Transverse colon (tissue), 4 donors: Measurements from ENCODE around the gene CD40. TPM values are rescaled to one million over a fixed set of nuclear protein-coding genes. Genes with fewer than 3 reads are reported as not detected.

ENCODE experiments used
- DNase-seq: peaks from one replicate; pipeline ENCODE4 v3.0.0-alpha.2; 2019
- H3K27ac ChIP-seq, 4 donors: fragments of 200-600 bp; sonication (generic); 2 replicates each; pipeline ENCODE4 v1.5.1; 2016 to 2018; ENCODE audit warnings: inconsistent platforms in 4 of 4
- H3K27me3 ChIP-seq: fragments of 200-600 bp; sonication (generic); 2 replicates; pipeline ENCODE4 v1.5.1; 2017; ENCODE audit warnings: inconsistent platforms
- H3K36me3 ChIP-seq, 4 donors: fragments of 200-600 bp; sonication (generic); 2 replicates each; pipeline ENCODE4 v1.5.1; 2017 to 2019; ENCODE audit warnings: inconsistent platforms in 4 of 4
- H3K4me1 ChIP-seq, 4 donors: fragments of 200-600 bp; sonication (generic); 2 replicates each; pipeline ENCODE4 v1.5.1; 2017 to 2020; ENCODE audit warnings: inconsistent platforms in 4 of 4
- H3K4me3 ChIP-seq, 4 donors: fragments of 200-600 bp; sonication (generic); 1 replicate in 1 of 4; 2 replicates in 3 of 4; pipeline versions ENCODE4 v1.5.1 to v1.6.1; 2017 to 2019; ENCODE audit warnings: inconsistent platforms in 4 of 4
- H3K9me3 ChIP-seq, 2 donors: fragments of 200-600 bp; sonication (generic); 2 replicates each; pipeline ENCODE4 v1.5.1; 2017 to 2019; ENCODE audit warnings: inconsistent platforms in 2 of 2
- CTCF ChIP-seq, 5 experiments: fragments of 200-600 bp in 3 of 5; fragments of 450-650 bp in 2 of 5; sonication (generic) in 3 of 5; IDR thresholded peaks; 1 replicate in 2 of 5; 2 replicates in 3 of 5; pipeline ENCODE4 v1.5.1; 2016 to 2017; ENCODE audit warnings: antibody characterized with exemption in 5 of 5, inconsistent platforms in 3 of 5, mild to moderate bottlenecking in 2 of 5, moderate library complexity in 1 of 5
- EP300 ChIP-seq: sonication (generic); formaldehyde crosslinking; IDR thresholded peaks from one replicate; pipeline ENCODE4 v1.6.1; 2017; ENCODE audit warnings: antibody characterized with exemption, low read depth
- POLR2A ChIP-seq: fragments of 450-650 bp; IDR thresholded peaks from one replicate; pipeline ENCODE4 v1.6.1; 2016; ENCODE audit warnings: antibody characterized with exemption, mild to moderate bottlenecking, moderate library complexity
- POLR2AphosphoS5 ChIP-seq, 3 donors: sonication (generic); formaldehyde crosslinking; IDR thresholded peaks; one replicate each; pipeline ENCODE4 v1.6.1; 2016; ENCODE audit warnings: antibody characterized with exemption in 3 of 3
- WGBS, 2 donors: methylation state at CpG; one replicate each; pipeline ENCODE4 v1.1.5; 2018; ENCODE audit warnings: low coverage in 1 of 2; 5-methylcytosine and 5-hydroxymethylcytosine counted together
- in situ Hi-C, 4 donors: fragments of 200-750 bp; cut with MboI; loops; one replicate each; pipeline versions ENCODE4 v1.15.0 to v1.15.1; 2017; ENCODE audit warnings: low sequenced_read_pairs in 3 of 4, low pct_ligation_motif_present in 1 of 4, low pct_unique_long_range_greater_than_20kb in 1 of 4
- intact Hi-C: fragments of 100-400 bp; cut with DNase I; formaldehyde crosslinking; loops from one replicate; pipeline ENCODE4 v1.15.1; 2023; ENCODE audit warnings: low total_unique reads
- total RNA-seq, 4 donors: library from RNA; depleted of rRNA; stranded (reverse); fragments of >200 nt; gene quantifications; one replicate each; pipeline ENCODE4 v1.1.0, GENCODE V29; 2016

The CD40 gene
- total RNA-seq, 4 donors from 2014 or later = 2.5 to 11.6 (median 3.5) TPM

- WGBS, 2 donors = 71% methylated on average over 8 of the region's 8 CpGs; no CpG with 5 or more reads in 1 of the 2 donors
- Histone ChIP-seq H3K4me3 (no peak overlapping the region), H3K36me3 (no peaks in the 10 kb centered on the region), H3K4me1 (no peaks in the 10 kb centered on the region), H3K27ac (no peak overlapping the region), H3K27me3 (peaks cover 59% of the 10 kb centered on the region), H3K9me3 (no peaks in the 10 kb centered on the region)
- no peak for DNase-seq
- intact Hi-C loops = no loop called here
- in situ Hi-C loops = loop anchor here in 2 of 4 donors (5.0 to 10.0 kb wide), 2 partner anchors 157 to 164 kb away; no protein-coding TSS in a partner anchor
- TF ChIP-seq EP300 (no peak), POLR2AphosphoS5 (IDR thresholded peaks at IDR 0.05) (no peak), POLR2A (no peak), CTCF (IDR thresholded peaks at IDR 0.05) (no peak)
Observed at GRCh38 chr20:46178891-46179290, 60.8 kb downstream of the CD40 start.

Other genes with a start within 250 kb of the CD40 start
- 10 to 100 TPM; 11.0 to 82.6 (median 16.0) TPM for gene ZSWIM1, start 237.1 kb upstream of the CD40 start, total RNA-seq
- gene SPATA25, start 230.7 kb upstream of the CD40 start, total RNA-seq = 100 to 1,000 TPM in 1 of 4 donors, 1 to 10 TPM in 3; 3.7 to 103 (median 6.0) TPM
- gene NEURL2, start 227.1 kb upstream of the CD40 start, total RNA-seq = 10 to 100 TPM; 14.7 to 30.4 (median 18.1) TPM
- 100 to 1,000 TPM; 197 to 971 (median 466) TPM for gene CTSA, start 227.0 kb upstream of the CD40 start, total RNA-seq
- 10 to 100 TPM; 17.7 to 79.9 (median 59.9) TPM for gene PLTP, start 206.2 kb upstream of the CD40 start, total RNA-seq
- gene PCIF1, start 183.6 kb upstream of the CD40 start, total RNA-seq = 10 to 100 TPM; 23.5 to 52.0 (median 32.0) TPM
- gene ZNF335, start 146.1 kb upstream of the CD40 start, total RNA-seq = 10 to 100 TPM; 27.0 to 80.0 (median 32.4) TPM
- gene MMP9, start 109.4 kb upstream of the CD40 start, total RNA-seq = 1 to 10 TPM in 1 of 4 donors, not detected in 3; 3.8 TPM
- gene SLC12A5, start 89.1 kb upstream of the CD40 start, total RNA-seq = not detected
- 10 to 100 TPM; 18.3 to 97.3 (median 27.3) TPM for gene NCOA5, start 28.4 kb upstream of the CD40 start, total RNA-seq
- gene CDH22, start 190.2 kb downstream of the CD40 start, total RNA-seq = not detected